Left hindlimb (tissue), 1 donor: Measurements from ENCODE around the gene ZNF808.
"Not testable (repeated sequence)": the region's sequence is repeated elsewhere in the genome, so short reads cannot be mapped to it uniquely, and the experiment has no call there.

Experiments used
- DNase-seq: peaks from one replicate; pipeline ENCODE4 v3.0.0-alpha.2; 2018

ZNF808 gene

GRCh38 chr19:52600639-52601024 lies 73.2 kb downstream of the ZNF808 start:
- DNase-seq, result no peak

- peak; percentile 94 for DNase-seq
These were observed 73.8 kb downstream of the ZNF808 start for GRCh38 chr19:52601025-52601973.

DNA sequence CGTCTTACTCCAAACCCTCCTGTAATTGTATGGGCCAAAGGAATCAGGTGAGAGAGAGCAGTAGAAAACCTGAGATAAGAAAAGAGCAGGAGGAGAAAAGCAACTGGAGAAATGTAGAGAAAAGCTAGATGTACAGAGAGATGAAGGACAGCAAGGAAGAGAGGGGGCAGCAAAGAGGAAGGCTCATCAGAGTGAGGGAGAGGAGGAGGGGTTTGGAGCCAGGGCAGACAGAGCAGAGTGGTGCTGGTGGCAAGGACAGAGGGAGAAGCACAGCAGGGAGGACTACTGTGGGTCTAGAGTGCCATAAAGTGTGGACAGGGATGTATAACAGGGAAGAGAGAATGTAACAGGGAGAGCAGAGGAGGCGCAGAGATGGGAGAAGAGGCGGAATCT lies 74.5 kb downstream of the ZNF808 start:
- DNase-seq, result not testable (repeated sequence)

DNA sequence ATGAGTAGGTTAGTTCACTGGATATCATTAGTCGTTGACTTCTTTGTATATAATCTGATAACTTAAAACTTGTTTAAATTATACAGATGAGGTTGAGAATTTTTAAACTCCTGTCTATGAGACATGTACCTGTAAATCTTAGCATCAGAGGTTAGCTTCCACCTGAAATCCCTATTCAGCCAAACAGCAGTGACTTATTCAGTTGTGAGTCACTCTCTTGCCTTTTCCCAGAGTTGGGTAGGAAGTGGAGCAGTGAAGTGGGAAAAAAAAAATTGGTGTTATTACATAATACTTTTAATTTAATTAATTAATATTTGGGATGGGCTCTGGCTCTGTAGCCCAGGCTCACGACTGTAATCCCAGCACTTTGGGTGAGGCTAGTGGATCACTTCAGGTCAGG lies 75.5 kb downstream of the ZNF808 start:
- no peak for DNase-seq

DNA sequence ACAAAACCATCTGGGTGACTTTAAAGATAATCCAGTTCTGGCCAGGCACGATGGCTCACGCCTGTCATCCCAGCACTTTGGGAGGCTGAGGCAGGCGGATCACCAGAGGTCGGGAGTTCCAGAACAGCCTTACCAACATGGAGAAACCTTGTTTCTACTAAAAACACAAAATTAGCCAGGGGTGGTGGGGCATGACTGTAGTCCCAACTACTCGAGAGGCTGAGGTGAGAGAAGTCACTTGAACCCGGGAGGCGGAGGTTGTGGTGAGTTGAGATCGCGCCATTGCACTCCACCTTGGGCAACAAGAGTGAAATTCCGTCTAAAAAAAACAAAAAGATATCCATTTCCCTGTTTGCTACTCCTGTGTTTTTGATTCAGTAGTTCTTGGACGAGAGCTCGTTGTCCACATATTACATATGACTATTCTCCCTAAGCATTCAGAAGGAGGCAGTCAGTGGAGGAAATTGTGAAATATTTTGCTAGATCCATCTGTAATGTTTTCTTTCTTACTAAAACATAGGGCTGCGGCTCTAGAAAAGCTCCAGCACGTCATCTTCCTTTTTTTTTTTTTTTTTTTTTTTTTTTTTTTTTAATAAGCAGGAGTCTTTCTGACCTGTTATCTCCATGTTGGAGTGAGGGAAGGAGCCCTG lies 76.2 kb downstream of the ZNF808 start:
- no peak for DNase-seq
